Activated CD4-positive, alpha-beta T cell treated with anti-CD3 and anti-CD28 coated beads for 24 hours (primary cell): ENCODE results near the gene ZCCHC18.
"Not testable (repeated sequence)": the region's sequence is repeated elsewhere in the genome, so short reads cannot be mapped to it uniquely, and the experiment has no call there.

Experiments
- DNase-seq, 2 donors: peaks; one replicate each; pipeline ENCODE4 v3.0.0-alpha.2; 2020; ENCODE audit warnings: low read depth in 2 of 2

ZCCHC18 gene

GRCh38 chrX:104112326-104112951 is at the start of gene ZCCHC18:
Gene ZCCHC18, plus strand, starts transcription at chrX:104112523. Its CDS starts 1,589 bp downstream, at chrX:104114112.
- peak in 1 of 2 donors; percentile 5 for DNase-seq

- DNase-seq: not testable (repeated sequence)
Observed at GRCh38 chrX:104062636-104063035, 49.7 kb upstream of the ZCCHC18 start.

GRCh38 chrX:104075778-104076445 is 36.4 kb upstream of the ZCCHC18 start, which contains the start of gene TMSB15C:
Gene TMSB15C, minus strand, starts transcription at chrX:104076236.
- DNase-seq: not testable (repeated sequence)

GRCh38 chrX:104077854-104078253 is 34.5 kb upstream of the ZCCHC18 start:
- not testable (repeated sequence) for DNase-seq

GRCh38 chrX:104084063-104084462 is 28.3 kb upstream of the ZCCHC18 start:
- DNase-seq: no peak

GRCh38 chrX:104084534-104085277 is 27.6 kb upstream of the ZCCHC18 start:
- DNase-seq: no peak

- DNase-seq: no peak
Observed at GRCh38 chrX:104085477-104085876, 26.8 kb upstream of the ZCCHC18 start.

- DNase-seq: no peak
Observed at GRCh38 chrX:104085919-104086318, 26.4 kb upstream of the ZCCHC18 start.

GRCh38 chrX:104098151-104098808 is 14.0 kb upstream of the ZCCHC18 start:
- DNase-seq: peak; percentile 14 to 31

GRCh38 chrX:104098919-104099318 is 13.4 kb upstream of the ZCCHC18 start:
- DNase-seq: no peak

GRCh38 chrX:104104676-104105075 is 7.6 kb upstream of the ZCCHC18 start:
- DNase-seq: no peak

- no peak for DNase-seq
Observed at GRCh38 chrX:104105330-104106262, 6.7 kb upstream of the ZCCHC18 start.

GRCh38 chrX:104108955-104109354 is 3.4 kb upstream of the ZCCHC18 start:
- DNase-seq: no peak

GRCh38 chrX:104110491-104111240 is 1.7 kb upstream of the ZCCHC18 start:
- not testable (repeated sequence) for DNase-seq

GRCh38 chrX:104113222-104113965 is 1.1 kb downstream of the ZCCHC18 start:
- DNase-seq: peak in 1 of 2 donors; percentile 20

GRCh38 chrX:104117759-104118158 is 5.4 kb downstream of the ZCCHC18 start:
- DNase-seq: no peak

GRCh38 chrX:104118765-104119164 is 6.4 kb downstream of the ZCCHC18 start:
- DNase-seq: no peak

GRCh38 chrX:104122829-104123228 is 10.5 kb downstream of the ZCCHC18 start:
- DNase-seq: no peak

- no peak for DNase-seq
Observed at GRCh38 chrX:104126856-104127255, 14.5 kb downstream of the ZCCHC18 start.
